Measurements from ENCODE around the gene FMN2. TPM values are rescaled to one million over a fixed set of nuclear protein-coding genes. Genes with fewer than 3 reads are reported as not detected.
"Not testable (repeated sequence)": the region's sequence is repeated elsewhere in the genome, so short reads cannot be mapped to it uniquely, and the experiment has no call there.

The FMN2 gene
- total and polyA plus RNA-seq, 4 donors, result 0.14 to 2.7 (median 1.2) TPM

DNA sequence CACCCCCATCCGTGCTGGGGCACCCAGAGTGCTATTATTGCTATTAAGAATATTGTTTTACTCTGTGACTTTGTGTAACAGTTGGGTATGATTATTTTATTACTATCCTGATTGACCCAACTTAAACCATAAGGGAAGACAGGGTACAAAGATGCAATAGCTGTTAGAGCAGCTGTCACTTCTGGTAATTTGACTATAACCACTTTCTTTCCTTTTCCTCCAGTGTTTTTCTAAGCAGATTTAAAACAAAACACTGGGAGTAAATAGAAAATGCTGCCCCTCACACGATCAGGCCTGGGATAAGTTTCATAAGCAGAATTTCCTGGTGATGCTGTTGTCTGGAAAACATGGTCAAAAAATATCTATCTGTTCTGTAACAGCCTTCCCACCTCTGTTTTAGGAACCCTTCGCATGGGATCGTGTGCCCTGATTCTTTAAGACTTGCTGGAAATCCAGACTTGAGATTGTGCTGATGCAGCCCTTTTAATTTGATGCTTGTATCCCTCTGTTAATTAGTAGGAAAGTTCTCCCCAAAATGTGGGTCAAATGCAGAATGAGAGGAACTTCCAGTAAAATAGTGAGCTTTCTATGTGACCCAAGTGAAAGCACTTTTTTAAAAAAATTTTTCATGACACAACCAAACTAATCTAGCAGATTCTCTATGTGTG is 165.3 kb downstream of the FMN2 start:
- DNase-seq, result no peak
- Histone ChIP-seq H3K27me3 (ENCODE audit: control insufficient read depth in 3 of 3, insufficient read depth in 3 of 3, low read length in 2 of 3) (no peaks in the 10 kb centered on the region), H3K36me3 (ENCODE audit: control insufficient read depth in 4 of 4, insufficient read depth in 4 of 4, low read length in 4 of 4) (no peaks in the 10 kb centered on the region), H3K9ac (ENCODE audit: insufficient read depth in 1 of 2, low read length in 2 of 2) (no peak overlapping the region), H3K9me3 (ENCODE audit: control insufficient read depth in 4 of 4, insufficient read depth in 3 of 4, low read length in 3 of 4) (peaks cover 0 to 4% (median 0%) of the 10 kb centered on the region in 4 donors), H3K27ac (ENCODE audit: low read depth in 1 of 2, low read length in 1 of 2) (no peak overlapping the region), H3K4me3 (no peak overlapping the region), H3K4me1 (ENCODE audit: control insufficient read depth in 5 of 5, insufficient read depth in 5 of 5, low read length in 5 of 5) (no peaks in the 10 kb centered on the region)
- no peak for ATAC-seq (ENCODE audit: insufficient read depth, low FRiP score)
- 77% methylated on average over 4 of the region's 4 CpGs for WGBS, 2 donors
- TF ChIP-seq CTCF (IDR thresholded peaks at IDR 0.05; ENCODE audit: control extremely low read depth, extremely low read depth), result no peak

GRCh38 chr1:240258910-240259309 is 167.2 kb downstream of the FMN2 start:
- ATAC-seq (ENCODE audit: insufficient read depth, low FRiP score), result no peak
- Histone ChIP-seq H3K36me3 (ENCODE audit: control insufficient read depth in 4 of 4, insufficient read depth in 4 of 4, low read length in 4 of 4) (no peaks in the 10 kb centered on the region), H3K9me3 (ENCODE audit: control insufficient read depth in 4 of 4, insufficient read depth in 3 of 4, low read length in 3 of 4) (peaks cover 0 to 2% (median 0%) of the 10 kb centered on the region in 4 donors), H3K27me3 (ENCODE audit: control insufficient read depth in 3 of 3, insufficient read depth in 3 of 3, low read length in 2 of 3) (no peaks in the 10 kb centered on the region), H3K4me1 (ENCODE audit: control insufficient read depth in 5 of 5, insufficient read depth in 5 of 5, low read length in 5 of 5) (no peaks in the 10 kb centered on the region), H3K9ac (ENCODE audit: insufficient read depth in 1 of 2, low read length in 2 of 2) (no peak overlapping the region), H3K4me3 (no peak overlapping the region), H3K27ac (ENCODE audit: low read depth in 1 of 2, low read length in 1 of 2) (no peak overlapping the region)
- 89 to 90% methylated on average over 3 of the region's 3 CpGs for WGBS, 2 donors
- TF ChIP-seq CTCF (IDR thresholded peaks at IDR 0.05; ENCODE audit: control extremely low read depth, extremely low read depth), result no peak
- DNase-seq, result no peak

DNA sequence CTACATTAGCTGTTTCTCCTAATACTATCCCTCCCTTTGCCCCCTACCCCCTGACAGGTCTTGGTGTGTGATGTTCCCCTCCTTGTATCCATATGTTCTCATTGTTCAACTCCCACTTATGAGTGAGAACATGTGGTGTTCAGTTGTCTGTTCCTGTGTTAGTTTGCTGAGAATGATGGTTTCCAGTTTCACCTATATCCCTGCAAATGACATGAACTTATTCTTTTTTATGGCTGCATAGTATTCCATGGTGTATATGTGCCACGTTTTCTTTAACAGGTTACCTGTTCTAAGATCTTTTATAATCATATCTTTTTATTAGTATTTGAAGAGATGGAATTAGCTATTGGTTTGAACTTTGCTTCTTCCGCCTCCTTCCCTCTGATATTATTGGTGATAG is 172.8 kb downstream of the FMN2 start:
- DNase-seq; H3K27me3 ChIP-seq (ENCODE audit: control insufficient read depth in 3 of 3, insufficient read depth in 3 of 3, low read length in 2 of 3); H3K9me3 ChIP-seq (ENCODE audit: control insufficient read depth in 4 of 4, insufficient read depth in 3 of 4, low read length in 3 of 4); H3K27ac ChIP-seq (ENCODE audit: low read depth in 1 of 2, low read length in 1 of 2); H3K4me1 ChIP-seq (ENCODE audit: control insufficient read depth in 5 of 5, insufficient read depth in 5 of 5, low read length in 5 of 5); H3K4me3 ChIP-seq; H3K36me3 ChIP-seq (ENCODE audit: control insufficient read depth in 4 of 4, insufficient read depth in 4 of 4, low read length in 4 of 4); H3K9ac ChIP-seq (ENCODE audit: insufficient read depth in 1 of 2, low read length in 2 of 2); ATAC-seq (ENCODE audit: insufficient read depth, low FRiP score): not testable (repeated sequence)
- WGBS, 2 donors, result 77 to 81% methylated on average over 2 of the region's 2 CpGs

- H3K36me3 ChIP-seq (ENCODE audit: control insufficient read depth in 4 of 4, insufficient read depth in 4 of 4, low read length in 4 of 4), result no peaks in the 10 kb centered on the region
- H3K4me1 ChIP-seq (ENCODE audit: control insufficient read depth in 5 of 5, insufficient read depth in 5 of 5, low read length in 5 of 5), result no peaks in the 10 kb centered on the region
- ATAC-seq (ENCODE audit: insufficient read depth, low FRiP score) (no peak), DNase-seq (no peak)
- H3K4me3 ChIP-seq, result no peak overlapping the region
- WGBS, 2 donors, result 67 to 92% methylated on average over 2 of the region's 2 CpGs
- no peak overlapping the region for H3K9ac ChIP-seq (ENCODE audit: insufficient read depth in 1 of 2, low read length in 2 of 2)
- H3K9me3 ChIP-seq (ENCODE audit: control insufficient read depth in 4 of 4, insufficient read depth in 3 of 4, low read length in 3 of 4), result peaks cover 0 to 4% (median 0%) of the 10 kb centered on the region in 4 donors
- TF ChIP-seq CTCF (IDR thresholded peaks at IDR 0.05; ENCODE audit: control extremely low read depth, extremely low read depth), result no peak
- H3K27ac ChIP-seq (ENCODE audit: low read depth in 1 of 2, low read length in 1 of 2), result no peak overlapping the region
- H3K27me3 ChIP-seq (ENCODE audit: control insufficient read depth in 3 of 3, insufficient read depth in 3 of 3, low read length in 2 of 3), result no peaks in the 10 kb centered on the region
These were observed 179.4 kb downstream of the FMN2 start for GRCh38 chr1:240271081-240271480.
